D721Med (cell line): Measurements from ENCODE around the gene SDK1.

ENCODE experiments used
- DNase-seq: peaks from one replicate; pipeline ENCODE4 v3.0.0; 2011; ENCODE audit warnings: low spot score; ENCODE audit not compliant: insufficient read length
- FAIRE-seq: peaks from 2 replicates; lab custom pipeline; 2011; peaks lifted over from hg19 to GRCh38; lab: Jason Lieb, UNC
- CTCF ChIP-seq: IDR thresholded peaks from 2 replicates; pipeline ENCODE4 v1.5.1; 2012; ENCODE audit warnings: mild to moderate bottlenecking, control low read depth; ENCODE audit not compliant: insufficient read depth; ENCODE audit errors: missing control alignments

The SDK1 gene

DNA sequence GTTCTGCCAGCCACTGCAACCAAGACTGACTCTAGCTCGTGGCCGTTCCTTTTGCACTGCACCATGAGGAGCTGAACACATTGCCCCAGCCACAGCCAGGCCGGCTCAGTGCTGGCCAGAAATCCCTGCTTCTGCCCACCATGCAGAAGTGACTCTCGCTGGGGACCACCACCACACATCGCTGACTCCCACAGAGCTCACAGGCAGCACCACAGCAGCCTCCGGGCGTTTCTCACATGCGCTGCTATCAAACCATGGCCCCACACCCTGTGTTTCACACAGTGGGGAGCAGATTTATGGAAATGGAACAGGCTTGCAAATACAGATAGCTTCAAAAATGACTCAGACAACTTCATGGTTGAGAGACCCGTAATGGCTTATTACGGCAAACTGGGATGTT lies 15.4 kb upstream of the SDK1 start:
- FAIRE-seq (no peak), DNase-seq (no peak)
- TF ChIP-seq CTCF, result no peak

GRCh38 chr7:3289996-3290395 lies 11.1 kb upstream of the SDK1 start:
- no peak for DNase-seq
- no peak for FAIRE-seq
- no peak for TF ChIP-seq CTCF

- FAIRE-seq, result no peak
- no peak for TF ChIP-seq CTCF
- DNase-seq, result no peak
Observed at GRCh38 chr7:3292694-3293093, 8.4 kb upstream of the SDK1 start.

DNA sequence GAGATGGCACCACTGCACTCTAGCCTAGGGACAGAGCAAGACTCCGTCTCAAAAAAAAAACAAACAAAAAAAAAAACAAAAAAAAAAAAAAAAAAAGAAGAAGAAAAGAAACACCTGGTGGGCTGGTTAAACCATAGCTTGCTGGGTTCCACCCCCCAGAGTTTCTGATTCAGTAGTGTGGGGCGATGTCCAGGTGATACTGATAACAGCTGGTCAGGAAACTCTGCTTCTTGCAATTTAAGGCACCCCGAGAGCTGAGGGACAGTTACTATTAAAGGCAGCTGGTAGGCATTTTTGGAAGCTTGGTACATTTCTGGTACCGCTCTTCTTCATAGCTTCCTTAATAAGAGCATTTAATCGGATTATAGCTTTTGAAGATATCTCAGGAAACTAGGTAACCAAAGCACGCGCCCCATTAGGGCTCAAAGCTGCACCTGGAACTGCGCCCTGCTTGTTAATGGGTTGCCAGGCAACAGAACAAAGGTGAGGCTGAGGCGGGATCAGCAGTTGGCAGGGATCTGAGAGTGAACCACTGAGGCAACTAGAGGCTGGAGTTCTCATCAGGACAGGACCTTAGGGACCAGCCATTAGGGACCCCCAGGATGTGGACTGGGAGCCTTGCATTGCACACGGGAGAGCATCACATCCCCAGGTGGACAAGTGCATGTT lies 6.5 kb upstream of the SDK1 start:
- TF ChIP-seq CTCF, result no peak
- no peak for DNase-seq
- no peak for FAIRE-seq

GRCh38 chr7:3297105-3297819 lies 3.8 kb upstream of the SDK1 start:
- FAIRE-seq (no peak), DNase-seq (no peak)
- no peak for TF ChIP-seq CTCF

DNA sequence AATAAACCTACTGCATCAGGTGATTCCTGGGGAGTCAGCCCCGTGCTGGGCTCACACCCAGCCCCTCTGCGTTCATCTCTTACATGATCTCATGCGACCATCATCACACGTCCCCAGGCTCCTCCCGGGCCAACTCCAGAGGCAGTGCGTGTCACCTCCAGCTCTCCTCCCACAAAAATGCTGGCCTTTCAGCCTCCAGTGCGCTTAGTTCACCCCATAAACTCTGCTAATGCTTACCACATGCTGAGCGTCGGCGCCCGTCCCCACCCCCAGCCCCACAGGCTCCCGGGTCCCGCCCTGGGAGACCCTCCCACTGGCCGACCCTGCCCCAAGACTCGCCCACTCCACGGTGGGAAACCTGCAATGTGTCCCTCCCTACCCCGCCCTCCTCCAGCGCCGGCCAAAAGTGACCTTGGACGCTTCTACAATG lies 816 bp upstream of the SDK1 start:
- DNase-seq, result no peak
- FAIRE-seq, result no peak
- no peak for TF ChIP-seq CTCF

DNA sequence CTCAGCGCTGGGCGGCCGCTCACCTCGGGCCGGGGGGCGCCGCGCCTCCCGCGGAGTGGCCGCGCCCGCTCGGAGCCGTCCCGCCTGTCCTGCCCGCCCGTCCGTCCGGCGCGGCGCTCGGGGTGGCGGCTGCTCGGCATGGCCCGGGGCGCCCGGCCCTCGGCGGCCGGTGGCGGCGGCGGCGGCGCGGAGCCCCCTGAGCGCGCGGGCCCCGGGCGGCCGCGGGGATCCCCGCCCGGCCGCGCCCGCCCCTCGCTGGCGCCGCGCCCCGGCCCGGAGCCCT lies 338 bp downstream of the SDK1 start:
- DNase-seq, result no peak

More for the DNA sequence above, 338 bp downstream of the SDK1 start:
- TF ChIP-seq CTCF, result no peak
- no peak for FAIRE-seq
